ENCODE data around the gene ECHS1.

DNA sequence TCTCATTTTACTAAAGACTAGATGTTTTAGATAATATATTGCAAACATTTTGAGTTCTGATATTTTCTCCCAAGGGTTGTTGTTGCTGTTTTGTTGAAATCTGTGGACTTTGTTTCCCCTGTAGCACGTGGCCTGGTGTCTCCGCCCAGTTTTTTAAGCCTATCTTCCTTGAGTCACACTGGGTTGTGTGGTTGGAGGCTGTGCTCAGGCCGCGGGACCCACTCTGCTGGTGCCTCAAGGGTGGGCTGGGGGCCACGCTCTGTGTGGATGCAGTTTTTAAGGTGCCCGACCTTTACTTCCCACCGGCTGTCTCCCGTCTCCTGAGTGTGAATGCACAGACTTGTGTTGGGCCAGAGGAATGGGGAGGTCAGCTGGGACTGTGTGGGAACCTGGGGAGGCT, 30.2 kb downstream of the ECHS1 start:
- TF ChIP-seq, protein P1, sequence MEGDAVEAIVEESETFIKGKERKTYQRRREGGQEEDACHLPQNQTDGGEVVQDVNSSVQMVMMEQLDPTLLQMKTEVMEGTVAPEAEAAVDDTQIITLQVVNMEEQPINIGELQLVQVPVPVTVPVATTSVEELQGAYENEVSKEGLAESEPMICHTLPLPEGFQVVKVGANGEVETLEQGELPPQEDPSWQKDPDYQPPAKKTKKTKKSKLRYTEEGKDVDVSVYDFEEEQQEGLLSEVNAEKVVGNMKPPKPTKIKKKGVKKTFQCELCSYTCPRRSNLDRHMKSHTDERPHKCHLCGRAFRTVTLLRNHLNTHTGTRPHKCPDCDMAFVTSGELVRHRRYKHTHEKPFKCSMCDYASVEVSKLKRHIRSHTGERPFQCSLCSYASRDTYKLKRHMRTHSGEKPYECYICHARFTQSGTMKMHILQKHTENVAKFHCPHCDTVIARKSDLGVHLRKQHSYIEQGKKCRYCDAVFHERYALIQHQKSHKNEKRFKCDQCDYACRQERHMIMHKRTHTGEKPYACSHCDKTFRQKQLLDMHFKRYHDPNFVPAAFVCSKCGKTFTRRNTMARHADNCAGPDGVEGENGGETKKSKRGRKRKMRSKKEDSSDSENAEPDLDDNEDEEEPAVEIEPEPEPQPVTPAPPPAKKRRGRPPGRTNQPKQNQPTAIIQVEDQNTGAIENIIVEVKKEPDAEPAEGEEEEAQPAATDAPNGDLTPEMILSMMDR (IDR thresholded peaks at IDR 0.05), result no peak
- TF ChIP-seq POLR2AphosphoS5 (IDR thresholded peaks at IDR 0.05), result no peak
- no peak for TF ChIP-seq POLR2A (IDR thresholded peaks at IDR 0.05)

All from stomach (tissue), 4 donors.